HS-27A (cell line): Measurements from ENCODE around the gene SSR4.
A peak's percentile ranks its signal among the peaks of the same experiment; 100 is the strongest.
"Not testable (repeated sequence)": the region's sequence is repeated elsewhere in the genome, so short reads cannot be mapped to it uniquely, and the experiment has no call there.

ENCODE experiments used
- DNase-seq: peaks from one replicate; pipeline ENCODE4 v3.0.0-alpha.2; 2012; ENCODE audit warnings: low read depth, missing footprints

SSR4 gene

DNA sequence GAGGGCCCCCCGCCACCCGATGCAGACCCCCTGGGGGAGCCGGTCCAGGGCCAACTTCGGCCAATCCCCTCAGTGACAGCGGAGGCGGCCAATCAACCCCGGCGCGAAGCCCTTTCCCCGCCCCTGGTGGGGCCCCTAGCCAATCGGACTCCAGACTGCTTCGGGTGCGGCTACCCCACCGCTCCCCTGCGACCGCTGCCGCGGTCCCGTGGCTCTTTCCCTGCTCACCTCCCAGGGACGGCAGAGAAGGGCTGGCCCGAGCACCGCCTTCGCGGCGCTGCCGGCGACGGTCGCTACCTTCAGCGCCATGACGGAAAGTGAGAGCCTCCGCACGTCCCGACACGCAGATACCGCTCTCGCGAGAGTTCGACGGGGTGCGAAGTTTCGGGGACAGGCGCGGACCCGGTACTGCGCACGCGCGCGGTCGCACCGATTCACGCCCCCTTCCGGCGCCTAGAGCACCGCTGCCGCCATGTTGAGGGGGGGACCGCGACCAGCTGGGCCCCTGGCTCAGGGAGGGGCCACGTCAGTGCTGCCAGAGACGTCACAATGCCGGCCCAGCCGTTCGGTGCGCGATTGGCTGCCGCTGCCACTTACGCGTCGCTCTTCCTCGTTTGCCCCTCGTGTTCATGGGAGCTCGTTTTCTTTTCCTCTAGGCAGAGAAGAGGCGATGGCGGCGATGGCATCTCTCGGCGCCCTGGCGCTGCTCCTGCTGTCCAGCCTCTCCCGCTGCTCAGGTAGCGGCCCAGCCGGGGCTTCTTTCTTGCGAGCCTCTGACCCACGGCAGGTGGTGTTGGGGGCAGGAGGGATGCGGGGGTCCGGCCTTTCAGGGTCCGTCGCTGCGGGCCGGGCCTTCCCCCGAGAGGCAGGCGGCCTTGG, at the start of gene SSR4, which contains the start of gene IDH3G:
TSS of gene SSR4 (plus strand) at position 651 of the 879 bp plus-strand sequence. CDS start at position 671, 20 bp downstream.
TSS of gene IDH3G (minus strand) at position 358 of the 879 bp plus-strand sequence. CDS start at position 309, 49 bp downstream.
- peak; percentile 76 for DNase-seq

DNA sequence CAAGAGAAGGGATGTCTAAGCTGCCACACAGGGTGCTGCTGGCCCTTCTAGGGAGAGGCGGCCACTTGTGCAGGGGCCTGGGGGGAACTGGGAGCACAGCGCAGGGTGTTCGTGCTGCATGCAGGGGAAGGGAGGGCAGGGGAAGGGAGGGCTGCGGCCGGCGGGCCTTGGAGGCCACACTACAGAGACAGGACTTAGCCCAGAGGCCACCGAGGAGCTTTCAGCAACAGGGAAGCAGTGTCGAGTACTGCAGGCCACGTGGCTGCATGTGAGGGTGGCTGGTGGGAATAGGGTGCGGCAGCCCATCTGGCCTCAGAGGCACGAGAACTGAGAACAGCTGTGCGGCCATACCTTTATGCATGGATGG, 49.4 kb upstream of the SSR4 start:
- not testable (repeated sequence) for DNase-seq

DNA sequence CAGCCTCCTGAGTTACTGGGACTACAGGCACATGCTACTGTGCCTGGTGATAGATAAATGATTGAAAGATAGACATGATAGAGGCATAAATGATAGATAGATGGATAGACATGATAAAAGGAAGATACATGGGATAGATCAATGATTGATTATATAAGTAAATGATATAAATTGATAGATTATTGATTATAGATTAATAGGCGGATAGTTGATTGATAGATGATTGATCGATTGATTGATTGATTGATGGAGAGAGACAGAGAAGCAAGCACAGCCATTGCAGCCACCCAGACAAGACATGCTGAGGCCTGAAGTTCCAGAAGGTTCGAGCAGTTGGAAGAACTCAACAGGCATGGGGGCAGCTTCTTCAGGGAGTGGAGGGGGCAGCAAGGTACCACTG, 48.1 kb upstream of the SSR4 start:
- no peak for DNase-seq

DNA sequence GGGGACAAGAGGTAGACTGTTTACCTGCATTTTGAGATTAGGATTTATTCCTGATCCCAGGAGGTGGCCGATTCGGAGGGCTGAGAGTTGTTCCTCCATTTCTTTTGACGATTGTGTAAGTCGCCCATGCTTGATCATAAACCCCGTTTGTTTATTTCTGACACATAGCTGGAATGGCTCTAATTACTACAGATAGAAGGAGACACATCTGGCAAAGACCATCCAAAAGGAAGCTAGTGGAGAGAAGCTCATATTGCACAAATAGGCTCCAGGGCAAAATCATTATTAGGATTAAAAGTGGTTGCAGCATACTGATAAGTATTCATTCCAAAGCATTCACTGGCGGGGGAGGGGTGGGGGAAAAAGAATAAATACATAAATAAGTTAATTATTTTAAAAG, 47.5 kb upstream of the SSR4 start:
- DNase-seq, result not testable (repeated sequence)

DNA sequence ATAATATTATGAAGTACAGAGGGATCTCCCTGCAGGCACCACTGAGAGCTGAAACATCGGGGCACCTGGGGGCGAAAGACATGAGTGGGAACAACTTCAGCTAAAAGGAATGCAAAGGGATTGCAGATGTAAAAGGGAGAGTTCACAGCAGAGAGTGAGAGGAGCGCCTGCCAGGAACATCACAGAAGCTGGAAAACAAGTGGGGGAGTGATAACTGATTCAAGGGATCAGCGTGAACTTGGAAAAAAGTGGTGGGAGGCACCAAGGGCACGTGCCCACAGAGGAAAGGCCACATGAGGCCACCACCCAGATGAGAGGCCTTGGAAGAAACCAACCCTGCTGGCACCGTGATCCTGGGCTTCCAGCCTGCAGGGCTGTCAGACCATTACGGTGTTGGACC, 45.5 kb upstream of the SSR4 start:
- DNase-seq, result not testable (repeated sequence)

DNA sequence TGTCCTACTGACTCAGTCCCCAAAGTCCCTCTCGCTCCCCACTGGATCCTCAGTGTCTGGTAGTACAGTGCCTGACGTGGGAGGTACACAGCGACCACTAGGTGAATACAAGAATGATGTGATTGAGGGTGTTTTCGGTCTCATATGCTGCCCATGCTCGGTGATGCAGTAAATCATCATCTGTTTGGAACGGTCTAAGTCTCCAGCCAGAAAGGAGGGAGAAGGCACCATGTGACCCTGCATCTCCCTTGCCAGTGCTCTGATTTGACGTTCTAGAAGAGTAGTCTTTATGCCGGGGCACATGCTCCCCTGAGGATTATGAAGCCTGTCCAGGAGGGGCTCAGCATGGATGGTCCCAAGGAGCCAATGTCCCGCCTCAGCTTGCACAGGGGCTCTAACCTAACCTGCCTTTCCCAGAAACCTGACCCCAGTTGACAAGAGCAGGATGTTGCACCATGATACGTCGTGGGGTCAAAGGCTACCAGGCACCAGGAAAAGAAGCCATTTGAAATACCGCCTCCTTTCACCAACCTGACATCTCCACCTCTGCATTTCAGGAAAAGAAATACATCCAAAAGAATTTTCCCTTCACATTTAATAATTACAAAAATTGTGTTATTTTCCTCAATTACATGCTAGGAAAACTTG, 44.2 kb upstream of the SSR4 start:
- no peak for DNase-seq

DNA sequence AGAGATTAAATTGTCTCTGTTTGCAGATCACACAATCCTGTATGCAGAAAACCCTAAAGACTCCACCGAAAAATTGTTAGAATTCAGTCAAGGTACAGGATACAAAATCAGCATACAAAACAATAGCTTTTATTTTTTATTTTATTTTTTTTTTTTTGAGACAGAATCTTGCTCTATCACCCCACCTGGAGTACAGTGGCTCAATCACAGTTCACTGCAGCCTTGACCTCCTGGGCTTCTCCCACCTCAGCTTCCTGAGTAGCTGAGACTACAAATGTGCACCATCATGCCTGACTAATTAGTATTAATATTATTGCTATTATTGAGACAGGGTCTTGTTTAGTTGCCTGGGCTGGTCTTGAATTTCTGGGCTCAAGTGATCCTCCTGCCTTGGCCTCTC, 39.3 kb upstream of the SSR4 start:
- DNase-seq, result no peak

DNA sequence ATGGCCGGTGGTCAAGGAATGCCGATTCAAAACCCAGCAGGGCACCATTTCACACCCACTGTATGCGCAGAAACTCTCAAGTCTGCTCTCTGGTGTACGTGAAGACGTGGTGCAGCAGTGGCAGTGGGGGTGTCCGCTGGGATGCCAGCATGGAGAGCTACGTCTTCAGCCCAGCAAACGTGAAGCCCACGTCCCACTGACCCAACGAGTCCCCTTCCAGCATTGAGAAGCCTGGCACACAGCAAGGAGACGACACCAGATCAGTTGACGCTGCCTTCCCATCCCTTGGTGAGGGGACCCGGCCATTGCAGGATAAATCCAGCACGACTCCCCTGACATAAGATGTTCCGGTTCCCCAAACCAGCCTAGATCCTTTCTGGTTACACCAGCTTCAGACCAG, 32.6 kb upstream of the SSR4 start:
- no peak for DNase-seq

DNA sequence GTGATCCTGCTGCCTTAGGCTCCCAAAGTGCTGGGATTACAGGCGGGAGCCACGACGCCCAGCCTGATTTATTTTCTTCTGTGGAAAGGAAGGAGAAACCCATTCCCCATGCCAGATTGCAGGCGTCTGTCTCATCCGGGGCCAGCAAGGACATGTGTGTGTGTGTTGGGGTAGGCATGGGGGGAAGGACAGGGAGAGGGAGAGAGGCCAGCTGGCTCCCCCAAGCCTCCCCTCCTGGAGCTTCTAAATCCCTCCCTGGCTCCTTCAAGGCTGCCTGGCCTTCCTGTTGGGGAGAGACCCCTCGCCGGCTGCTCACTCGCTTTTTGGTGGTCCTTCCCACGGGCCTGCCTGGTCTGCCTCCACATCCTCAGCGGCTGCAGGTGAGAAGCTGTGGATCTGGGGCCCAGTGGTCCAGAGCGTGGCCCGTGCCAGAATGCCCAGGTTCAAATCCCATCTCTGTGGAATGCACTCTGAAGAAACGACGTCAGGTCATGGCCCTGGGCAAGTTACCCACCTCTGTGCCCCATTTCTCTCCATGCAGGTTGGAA, 31.8 kb upstream of the SSR4 start:
- DNase-seq, result no peak

DNA sequence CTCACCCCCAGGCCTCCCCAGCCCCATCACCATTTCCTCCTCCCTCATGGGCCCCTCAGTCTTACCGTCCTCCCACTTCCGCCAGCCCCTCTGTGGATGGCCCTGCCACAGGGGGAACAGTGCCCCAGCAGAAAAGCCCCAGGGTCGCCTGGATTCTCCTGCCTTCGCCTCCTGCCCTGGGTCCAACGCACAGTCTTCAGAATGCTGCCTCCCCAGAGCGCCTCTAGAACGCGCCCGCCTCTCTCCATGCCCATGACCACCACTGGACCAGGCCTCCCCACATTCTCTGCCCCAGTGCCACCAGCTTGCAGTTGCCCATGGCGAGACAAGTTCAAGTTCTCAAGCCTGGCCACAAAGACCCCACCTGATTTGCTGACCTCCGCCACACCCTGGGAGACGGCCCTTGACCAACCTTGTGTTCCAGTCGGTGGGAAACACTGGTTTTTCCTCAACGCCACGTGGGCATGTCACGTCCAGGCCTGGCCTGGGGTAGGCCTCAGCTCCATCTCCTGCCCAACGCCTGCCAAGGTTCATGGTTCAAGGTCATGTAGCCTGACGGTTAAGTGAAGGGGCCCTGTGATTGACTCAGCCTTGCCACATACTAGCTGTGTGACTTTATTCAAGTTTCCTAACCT, 31.1 kb upstream of the SSR4 start:
- no peak for DNase-seq

DNA sequence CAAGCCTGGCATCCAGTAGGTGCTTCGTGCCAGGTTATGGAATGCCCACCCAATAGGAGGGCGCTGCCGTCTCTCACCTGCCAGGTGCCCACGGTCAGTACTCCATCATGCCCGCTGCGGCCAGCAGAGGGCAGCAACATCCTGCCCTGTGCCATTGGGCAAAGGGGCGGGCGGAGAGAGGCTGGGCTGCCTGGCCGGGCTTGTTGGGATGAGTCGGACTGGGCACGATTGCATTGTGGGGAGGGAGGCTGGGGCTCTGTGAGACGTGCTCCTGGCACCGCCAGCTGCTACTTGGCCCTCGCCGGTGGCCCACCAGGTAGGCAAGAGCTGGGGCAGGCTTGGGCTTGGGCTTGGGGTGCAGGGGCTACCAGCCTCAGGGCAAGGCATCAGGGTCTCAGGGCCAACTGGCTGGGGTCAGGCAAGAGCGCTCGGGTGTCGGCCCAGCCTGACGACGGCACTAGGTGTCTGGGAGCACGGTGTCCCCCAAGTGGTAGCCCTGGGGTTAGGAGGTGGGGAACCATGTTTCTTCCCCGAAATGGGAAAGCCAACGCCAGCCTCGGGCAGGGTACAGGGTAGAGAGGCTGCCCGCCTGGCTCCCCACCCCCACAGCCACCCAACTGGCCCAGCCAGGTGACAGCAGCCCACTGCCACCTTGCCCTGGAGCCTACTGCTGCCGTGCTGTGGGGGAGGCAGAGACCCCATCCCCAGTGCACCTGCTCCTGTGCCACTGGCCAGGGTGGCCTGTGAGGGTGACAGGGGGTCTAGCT, 30.3 kb upstream of the SSR4 start, which contains the start of gene PLXNB3:
TSS of gene PLXNB3 (plus strand) at position 261 of the 767 bp plus-strand sequence. CDS start 1,287 bp downstream, outside the sequence.
- no peak for DNase-seq

DNA sequence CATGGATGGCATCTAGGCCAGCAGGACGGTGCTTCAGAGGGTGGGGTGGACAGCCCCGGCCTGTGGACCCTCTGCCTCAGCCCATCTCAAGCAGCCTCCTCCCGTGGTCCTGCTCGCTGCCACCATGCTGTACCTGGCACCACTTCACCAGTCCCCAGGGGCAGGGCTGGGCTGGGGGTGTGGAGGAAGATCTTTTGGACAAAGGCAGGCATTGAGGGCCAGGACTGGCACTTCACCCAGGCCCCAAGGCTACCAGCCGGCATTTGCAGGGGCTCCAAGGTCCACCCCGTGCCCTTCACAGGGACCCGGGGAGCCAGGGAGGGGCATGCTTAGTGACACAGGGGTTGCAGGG, 29.7 kb upstream of the SSR4 start:
- no peak for DNase-seq

DNA sequence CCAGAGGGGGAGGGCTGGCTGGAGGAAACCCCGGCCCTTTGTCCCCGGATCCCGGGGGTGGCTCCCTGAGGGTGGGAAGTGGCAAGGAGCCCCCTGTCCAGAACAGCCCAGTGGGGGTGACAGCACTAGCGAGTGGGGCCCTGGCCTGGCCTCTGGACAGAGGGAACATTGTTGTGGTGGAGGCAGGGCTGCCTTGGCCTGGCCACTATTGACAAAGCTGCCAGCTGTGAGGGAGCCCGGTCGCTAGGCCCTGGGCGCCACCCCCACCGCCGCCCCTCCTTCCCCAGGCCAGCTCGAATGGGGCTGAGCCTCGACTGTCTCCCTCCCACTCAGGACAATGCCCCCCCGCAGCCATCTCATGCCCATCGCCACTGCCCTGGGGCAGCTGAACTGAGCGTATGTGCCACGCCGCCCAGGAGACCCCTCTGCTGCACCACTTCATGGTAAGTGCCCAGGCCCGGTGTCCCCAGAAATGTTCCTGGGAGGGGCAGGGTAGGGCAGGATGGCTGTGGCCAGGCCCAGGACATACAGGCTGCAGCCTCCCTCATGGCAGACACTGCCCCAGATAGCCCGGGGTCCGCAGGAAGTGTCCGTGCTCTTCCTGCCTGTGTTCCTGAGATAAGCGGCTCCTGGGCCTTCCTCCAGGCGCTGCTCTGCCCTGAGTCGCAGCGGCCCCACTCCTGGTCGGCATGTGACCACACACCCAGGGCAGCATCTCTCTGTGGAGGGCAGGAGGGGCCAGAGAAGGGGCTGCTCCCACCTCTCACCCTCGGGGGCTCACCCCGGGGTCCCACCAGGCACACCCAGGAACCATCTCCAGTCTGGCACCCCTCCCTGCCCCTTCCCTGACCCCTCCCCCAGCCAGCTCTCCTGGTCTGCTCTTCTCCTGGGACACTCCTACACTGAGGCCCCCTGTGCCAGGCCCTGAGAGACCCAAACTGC, 29.1 kb upstream of the SSR4 start:
- DNase-seq, result no peak

DNA sequence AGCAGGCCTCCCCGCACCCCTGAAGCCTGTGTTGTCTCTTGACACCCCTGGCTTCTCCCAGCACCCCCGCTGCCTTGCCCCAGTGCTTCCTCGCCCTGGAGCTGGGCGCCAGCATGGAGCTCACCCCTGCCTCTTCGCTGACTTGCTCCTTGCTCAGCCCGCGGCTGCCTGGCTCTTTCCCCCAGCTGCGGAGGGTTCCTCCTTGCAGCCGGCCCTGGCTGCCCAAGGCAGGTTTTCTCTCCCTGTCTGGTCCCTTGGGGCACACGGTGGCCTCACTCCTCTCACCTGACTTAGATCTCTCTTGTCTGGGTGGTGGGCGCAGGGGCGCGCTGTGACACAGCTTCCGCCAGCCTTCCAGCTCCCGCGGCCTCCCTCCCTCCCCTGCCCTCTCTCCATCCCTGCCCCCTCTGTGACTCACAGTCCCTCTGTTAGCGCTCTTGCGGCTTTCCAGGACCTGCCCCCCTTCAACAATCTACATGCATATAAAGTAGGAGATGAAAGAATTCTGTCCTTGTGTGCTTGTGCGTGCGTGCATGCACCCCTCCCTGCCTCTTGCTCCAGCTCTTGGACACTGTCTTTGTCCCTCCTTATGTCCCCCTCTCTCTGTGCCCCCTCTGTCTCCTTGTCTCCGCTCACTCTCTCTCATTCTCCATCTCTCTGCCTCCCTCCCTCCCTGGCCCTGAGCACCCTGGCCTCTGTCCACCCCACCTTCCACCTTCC, 28.2 kb upstream of the SSR4 start:
- no peak for DNase-seq

DNA sequence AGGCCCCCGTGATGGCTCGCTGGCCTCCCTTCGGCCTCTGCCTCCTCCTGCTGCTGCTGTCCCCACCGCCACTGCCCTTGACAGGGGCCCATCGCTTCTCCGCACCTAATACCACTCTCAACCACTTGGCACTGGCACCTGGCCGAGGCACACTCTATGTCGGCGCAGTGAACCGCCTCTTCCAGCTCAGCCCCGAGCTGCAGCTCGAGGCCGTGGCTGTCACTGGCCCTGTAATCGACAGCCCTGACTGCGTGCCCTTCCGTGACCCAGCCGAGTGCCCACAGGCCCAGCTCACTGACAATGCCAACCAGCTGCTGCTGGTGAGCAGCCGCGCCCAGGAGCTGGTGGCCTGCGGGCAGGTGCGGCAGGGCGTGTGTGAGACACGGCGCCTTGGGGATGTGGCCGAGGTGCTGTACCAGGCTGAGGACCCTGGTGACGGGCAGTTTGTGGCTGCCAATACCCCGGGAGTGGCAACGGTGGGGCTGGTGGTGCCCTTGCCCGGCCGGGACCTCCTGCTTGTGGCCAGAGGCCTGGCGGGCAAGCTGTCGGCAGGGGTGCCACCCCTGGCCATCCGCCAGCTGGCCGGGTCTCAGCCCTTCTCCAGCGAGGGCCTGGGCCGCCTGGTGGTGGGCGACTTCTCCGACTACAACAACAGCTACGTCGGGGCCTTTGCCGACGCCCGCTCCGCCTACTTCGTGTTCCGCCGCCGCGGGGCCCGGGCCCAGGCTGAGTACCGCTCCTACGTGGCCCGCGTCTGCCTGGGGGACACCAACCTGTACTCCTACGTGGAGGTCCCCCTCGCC, 27.4 kb upstream of the SSR4 start:
- no peak for DNase-seq

DNA sequence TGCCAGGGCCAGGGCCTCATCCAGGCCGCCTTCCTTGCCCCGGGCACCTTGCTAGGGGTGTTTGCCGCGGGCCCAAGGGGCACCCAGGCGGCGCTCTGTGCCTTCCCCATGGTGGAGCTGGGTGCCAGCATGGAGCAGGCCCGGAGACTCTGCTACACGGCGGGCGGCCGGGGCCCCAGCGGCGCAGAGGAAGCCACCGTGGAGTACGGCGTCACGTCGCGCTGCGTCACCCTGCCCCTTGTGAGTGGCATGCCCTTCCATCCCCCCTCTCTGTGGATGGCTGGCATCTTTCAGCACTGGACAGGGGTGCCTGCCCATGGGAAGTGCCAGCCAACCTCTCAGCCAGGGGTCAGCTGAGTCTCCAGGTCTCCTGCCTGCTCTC, 26.8 kb upstream of the SSR4 start:
- DNase-seq, result no peak

DNA sequence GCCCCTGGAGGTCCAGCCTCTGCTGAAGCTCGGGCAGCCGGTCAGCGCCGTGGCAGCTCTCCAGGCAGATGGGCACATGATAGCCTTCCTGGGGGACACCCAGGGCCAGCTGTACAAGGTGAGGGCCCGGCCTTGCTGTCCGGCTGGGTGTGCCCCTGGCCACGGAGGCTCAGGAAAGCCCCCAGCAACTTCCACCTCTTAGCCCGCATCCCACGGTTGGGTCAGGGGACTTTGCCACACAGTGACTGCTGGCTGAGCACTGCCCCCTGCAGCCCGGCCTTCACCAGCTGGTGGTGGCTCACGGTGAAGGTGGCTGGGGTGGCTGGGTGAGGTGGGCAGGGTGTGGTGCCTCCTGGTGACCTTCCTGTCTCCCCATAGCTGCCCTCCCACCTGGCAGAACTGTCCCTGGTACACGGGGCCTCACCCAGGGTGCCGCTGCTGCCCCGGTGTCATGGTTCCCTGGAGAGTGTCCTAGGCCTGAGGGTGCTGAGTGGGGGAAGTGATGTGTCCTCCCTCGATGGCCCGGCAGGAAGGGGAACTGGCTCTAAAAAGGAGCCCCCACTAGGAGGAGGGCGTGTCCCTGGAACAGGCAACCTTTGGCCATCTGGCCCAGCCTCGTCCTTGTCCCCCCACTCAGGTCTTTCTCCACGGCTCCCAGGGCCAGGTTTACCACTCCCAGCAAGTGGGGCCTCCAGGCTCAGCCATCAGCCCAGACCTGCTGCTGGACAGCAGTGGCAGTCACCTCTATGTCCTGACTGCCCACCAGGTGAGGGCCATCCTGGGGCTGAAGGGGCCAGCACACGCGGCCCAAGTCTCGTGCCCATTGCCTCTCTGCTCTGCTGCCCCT, 25.9 kb upstream of the SSR4 start:
- no peak for DNase-seq

DNA sequence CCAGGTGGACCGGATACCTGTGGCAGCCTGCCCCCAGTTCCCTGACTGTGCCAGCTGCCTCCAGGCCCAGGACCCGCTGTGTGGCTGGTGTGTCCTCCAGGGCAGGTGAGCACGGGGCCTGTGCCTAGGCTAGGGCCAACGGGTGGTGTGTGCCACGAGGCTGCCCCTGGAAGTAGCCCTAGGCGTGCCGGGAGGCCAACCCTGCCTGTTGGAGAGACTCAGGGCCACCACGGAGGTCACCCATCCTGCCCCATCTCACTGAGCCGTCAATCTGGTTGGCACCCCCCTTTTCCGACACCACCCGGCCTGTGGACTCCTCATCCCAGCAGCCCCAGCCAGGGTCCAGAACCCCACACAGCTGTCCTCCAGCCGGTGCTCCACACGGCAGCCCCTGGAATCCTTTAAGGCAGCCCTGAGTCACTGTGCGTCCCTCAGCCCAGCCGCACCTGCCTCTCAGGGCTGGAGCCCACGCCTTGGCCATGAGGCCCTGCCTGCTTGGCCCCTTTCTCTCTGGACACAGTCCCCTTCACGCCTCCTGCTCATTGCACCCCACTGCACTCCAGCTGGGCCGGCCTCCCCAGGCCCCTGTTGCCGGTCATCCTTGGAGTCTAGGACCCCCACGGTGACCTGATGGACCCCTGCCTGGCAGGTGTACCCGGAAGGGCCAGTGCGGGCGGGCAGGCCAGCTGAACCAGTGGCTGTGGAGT, 25.2 kb upstream of the SSR4 start:
- no peak for DNase-seq
